GM19351 (cell line): ENCODE data around the gene TAS2R30.

Source experiments
- ATAC-seq: cut with Tn5 transposase; IDR thresholded peaks from one replicate; pipeline ENCODE4 v1.9.1; 2021; ENCODE audit warnings: mild to moderate bottlenecking, moderate library complexity; ENCODE audit not compliant: unreplicated experiment

The TAS2R30 gene

GRCh38 chr12:11134305-11134704 is at the start of gene TAS2R30:
TSS of gene TAS2R30 (minus strand) at chr12:11134644. CDS start at chr12:11134244, 400 bp downstream.
- no peak for ATAC-seq

- no peak for ATAC-seq
Observed at GRCh38 chr12:11183011-11183410, 48.6 kb upstream of the TAS2R30 start.

GRCh38 chr12:11182529-11182928 is 48.1 kb upstream of the TAS2R30 start:
- no peak for ATAC-seq

- ATAC-seq: no peak
Observed at GRCh38 chr12:11178250-11178649, 43.8 kb upstream of the TAS2R30 start.

DNA sequence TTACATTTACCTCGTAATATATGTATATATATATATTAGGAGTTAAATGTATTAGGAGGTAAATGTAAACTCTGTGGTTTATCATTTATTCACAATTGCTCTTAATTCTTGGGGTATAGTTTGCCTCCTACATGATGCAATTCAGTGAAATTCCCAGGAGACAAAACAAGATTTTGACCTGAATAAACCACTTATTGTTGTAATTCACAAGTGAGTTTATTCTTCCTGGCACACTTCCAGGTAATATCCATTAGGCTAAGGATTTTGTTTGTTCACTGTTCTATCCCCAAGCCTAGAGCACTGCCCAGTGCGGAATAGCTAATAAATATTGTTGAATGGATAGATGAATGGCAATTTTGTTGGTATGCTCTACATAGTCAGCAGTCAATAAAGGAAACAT is 39.6 kb upstream of the TAS2R30 start:
- no peak for ATAC-seq

DNA sequence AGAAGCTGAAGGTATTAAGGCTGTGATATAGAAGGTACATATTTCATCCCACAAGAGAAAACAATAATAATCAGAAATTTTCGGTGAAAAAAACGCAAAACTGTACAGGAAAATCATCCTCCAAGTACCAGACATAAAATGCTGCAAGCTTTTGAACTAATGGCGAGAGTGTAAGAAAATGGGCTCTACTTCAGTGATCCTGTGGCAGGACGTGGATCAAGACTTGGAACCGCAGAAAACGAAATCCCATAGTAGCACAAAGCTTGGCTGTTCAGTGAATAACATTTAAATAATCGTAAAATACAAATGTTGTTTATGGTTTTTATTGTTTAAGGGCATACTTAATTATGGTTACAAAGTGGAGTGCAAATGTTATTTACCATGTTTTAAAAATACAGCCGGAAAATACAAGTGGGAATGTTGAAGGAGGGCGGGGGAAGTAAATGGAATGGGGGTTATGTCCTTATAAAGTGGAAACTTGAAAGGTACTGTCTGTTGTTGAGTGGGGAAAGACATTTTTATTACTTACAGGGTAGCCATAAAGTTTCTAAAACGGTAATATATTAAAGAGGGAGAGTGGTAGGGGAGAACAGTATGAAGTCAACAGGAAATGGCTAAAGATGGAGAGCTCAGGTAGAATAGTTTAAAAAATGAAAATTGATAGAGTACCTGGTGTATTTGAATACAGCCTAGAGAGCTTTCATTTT is 37.7 kb upstream of the TAS2R30 start:
- ATAC-seq: no peak

GRCh38 chr12:11171145-11171968 is 36.9 kb upstream of the TAS2R30 start, which contains the start of gene SMIM10L1:
TSS of gene SMIM10L1 (plus strand) at chr12:11171194. CDS start at chr12:11171357, 163 bp downstream.
- peak; percentile 92 for ATAC-seq

GRCh38 chr12:11170810-11171144 is 36.3 kb upstream of the TAS2R30 start:
- ATAC-seq: no peak

GRCh38 chr12:11166300-11166699 is 31.9 kb upstream of the TAS2R30 start:
- no peak for ATAC-seq

- no peak for ATAC-seq
Observed at GRCh38 chr12:11164384-11164783, 29.9 kb upstream of the TAS2R30 start.

DNA sequence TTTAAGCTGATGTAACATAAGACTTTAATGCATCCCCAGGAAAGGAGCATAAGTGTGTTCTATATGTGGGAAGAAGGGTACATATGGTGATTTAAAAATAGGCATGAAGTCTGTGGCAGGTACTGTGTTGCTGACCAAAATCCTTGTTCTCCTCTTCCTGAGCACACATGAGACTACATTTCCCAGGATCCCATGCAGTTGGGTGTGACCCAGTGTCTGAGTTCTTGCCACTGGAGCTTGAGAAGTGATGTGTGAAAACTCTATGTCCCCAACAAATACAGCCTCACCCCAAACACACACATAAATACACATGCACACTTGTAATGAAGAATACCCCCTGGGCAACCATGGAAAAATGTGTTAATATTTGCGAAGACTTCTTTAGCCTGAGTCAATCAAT is 28.1 kb upstream of the TAS2R30 start:
- ATAC-seq: no peak

GRCh38 chr12:11158885-11159444 is 24.5 kb upstream of the TAS2R30 start:
- no peak for ATAC-seq

GRCh38 chr12:11154400-11154925 is 20.0 kb upstream of the TAS2R30 start:
- no peak for ATAC-seq

DNA sequence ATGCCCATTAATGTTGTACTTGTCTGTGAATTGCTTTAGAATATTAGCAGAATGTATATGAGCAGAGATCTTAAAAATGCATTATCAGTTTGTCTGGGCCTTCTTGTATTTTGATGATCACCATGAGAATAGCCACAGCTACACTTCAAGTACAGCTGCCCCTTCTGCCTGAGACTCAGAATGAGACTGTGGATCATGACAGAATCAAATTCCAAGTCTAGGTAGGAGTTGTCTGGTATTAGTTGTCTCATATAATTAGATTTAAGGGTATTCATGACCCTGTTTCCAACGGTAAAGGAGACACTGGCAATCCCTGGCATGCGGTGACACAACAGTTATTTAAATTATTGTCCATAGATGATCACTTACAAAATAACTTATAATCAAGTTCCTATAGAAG is 18.3 kb upstream of the TAS2R30 start:
- no peak for ATAC-seq

- ATAC-seq: no peak
Observed at GRCh38 chr12:11150832-11151231, 16.4 kb upstream of the TAS2R30 start.

- no peak for ATAC-seq
Observed at GRCh38 chr12:11147420-11147819, 13.0 kb upstream of the TAS2R30 start.

DNA sequence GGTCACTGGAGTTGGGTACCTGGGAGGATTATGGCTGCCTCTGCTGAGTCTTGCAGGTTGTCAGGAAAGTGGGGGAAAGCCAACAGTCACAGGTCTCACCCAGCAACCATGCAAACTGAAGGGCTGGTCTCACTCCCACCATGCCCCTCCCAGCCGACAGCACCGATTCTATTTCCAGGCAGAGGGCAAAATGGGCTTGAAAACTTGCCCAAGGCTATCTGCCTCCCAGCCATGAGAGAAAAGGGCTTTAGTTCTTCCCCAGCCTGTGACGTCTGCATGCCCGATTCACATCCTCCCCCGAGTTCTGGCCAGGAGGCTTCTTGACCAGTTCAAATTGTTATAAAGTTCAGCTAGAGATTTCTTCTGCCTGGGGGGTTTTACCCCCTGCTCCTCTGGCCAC is 9.9 kb upstream of the TAS2R30 start:
- ATAC-seq: no peak

DNA sequence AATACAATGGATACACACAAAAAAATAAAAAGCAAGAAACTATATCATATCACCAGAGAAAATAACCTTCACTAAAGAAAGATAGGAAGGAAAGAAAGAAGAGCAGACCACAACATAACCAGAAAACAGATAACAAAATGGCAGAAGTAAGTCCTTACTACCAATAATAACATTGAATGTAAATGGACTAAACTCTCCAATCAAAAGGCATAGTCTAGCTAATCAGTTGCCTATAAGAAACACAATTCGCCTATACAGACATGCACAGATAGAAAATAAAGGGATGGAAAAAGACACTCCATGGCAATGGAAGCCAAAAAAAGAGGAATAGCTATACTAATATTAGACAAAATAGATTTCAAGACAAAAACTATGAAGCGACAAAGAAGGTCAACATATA is 8.9 kb upstream of the TAS2R30 start:
- ATAC-seq: no peak

- no peak for ATAC-seq
Observed at GRCh38 chr12:11136075-11136474, 1.6 kb upstream of the TAS2R30 start.

GRCh38 chr12:11133816-11134215 is 628 bp downstream of the TAS2R30 start:
- no peak for ATAC-seq

DNA sequence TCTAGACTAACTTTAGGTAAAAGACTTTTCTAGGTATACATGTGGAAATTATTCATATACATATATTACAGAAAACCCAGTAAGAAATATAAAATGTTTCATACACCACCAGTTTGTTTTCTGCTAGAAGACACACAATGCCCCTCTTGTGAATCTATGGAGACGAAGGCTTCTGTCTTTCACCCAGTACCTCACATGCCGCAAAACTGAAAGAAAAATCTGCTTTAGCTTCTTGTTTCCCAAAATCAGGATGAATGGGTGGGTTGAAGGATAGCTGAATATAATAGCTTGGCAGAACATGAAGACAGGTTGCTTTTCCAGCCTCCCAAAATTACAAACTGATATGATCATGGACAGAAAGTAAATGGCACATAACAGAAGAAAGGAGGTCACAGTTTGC is 1.3 kb downstream of the TAS2R30 start:
- no peak for ATAC-seq

- no peak for ATAC-seq
Observed at GRCh38 chr12:11130999-11131398, 3.4 kb downstream of the TAS2R30 start.
